Measurements from ENCODE around the gene SLC6A19.

The SLC6A19 gene

GRCh38 chr5:1208221-1208742 lies 6.9 kb downstream of the SLC6A19 start:
- no peak for DNase-seq (ENCODE audit: low read depth in 2 of 3, low spot score in 2 of 3)

GRCh38 chr5:1208743-1209488 lies 7.5 kb downstream of the SLC6A19 start:
- no peak for DNase-seq (ENCODE audit: low read depth in 2 of 3, low spot score in 2 of 3)

GRCh38 chr5:1209489-1209852 lies 8.1 kb downstream of the SLC6A19 start:
- no peak for DNase-seq (ENCODE audit: low read depth in 2 of 3, low spot score in 2 of 3)

- no peak for DNase-seq (ENCODE audit: low read depth in 2 of 3, low spot score in 2 of 3)
These were observed 8.7 kb downstream of the SLC6A19 start for GRCh38 chr5:1209896-1210776.

GRCh38 chr5:1210832-1211251 lies 9.4 kb downstream of the SLC6A19 start:
- no peak for DNase-seq (ENCODE audit: low read depth in 2 of 3, low spot score in 2 of 3)

GRCh38 chr5:1211701-1212100 lies 10.3 kb downstream of the SLC6A19 start:
- no peak for DNase-seq (ENCODE audit: low read depth in 2 of 3, low spot score in 2 of 3)

GRCh38 chr5:1212271-1212670 lies 10.9 kb downstream of the SLC6A19 start:
- DNase-seq (ENCODE audit: low read depth in 2 of 3, low spot score in 2 of 3): no peak

GRCh38 chr5:1212881-1213280 lies 11.5 kb downstream of the SLC6A19 start:
- no peak for DNase-seq (ENCODE audit: low read depth in 2 of 3, low spot score in 2 of 3)

GRCh38 chr5:1213508-1214162 lies 12.2 kb downstream of the SLC6A19 start:
- no peak for DNase-seq (ENCODE audit: low read depth in 2 of 3, low spot score in 2 of 3)

- no peak for DNase-seq (ENCODE audit: low read depth in 2 of 3, low spot score in 2 of 3)
These were observed 13.0 kb downstream of the SLC6A19 start for GRCh38 chr5:1214163-1214935.

GRCh38 chr5:1214936-1215220 lies 13.5 kb downstream of the SLC6A19 start:
- no peak for DNase-seq (ENCODE audit: low read depth in 2 of 3, low spot score in 2 of 3)

GRCh38 chr5:1215320-1216096 lies 14.1 kb downstream of the SLC6A19 start:
- DNase-seq (ENCODE audit: low read depth in 2 of 3, low spot score in 2 of 3): no peak

GRCh38 chr5:1216211-1216917 lies 15.0 kb downstream of the SLC6A19 start:
- no peak for DNase-seq (ENCODE audit: low read depth in 2 of 3, low spot score in 2 of 3)

- no peak for DNase-seq (ENCODE audit: low read depth in 2 of 3, low spot score in 2 of 3)
These were observed 15.5 kb downstream of the SLC6A19 start for GRCh38 chr5:1216918-1217295.

- DNase-seq (ENCODE audit: low read depth in 2 of 3, low spot score in 2 of 3): no peak
These were observed 16.3 kb downstream of the SLC6A19 start for GRCh38 chr5:1217596-1218206.

- no peak for DNase-seq (ENCODE audit: low read depth in 2 of 3, low spot score in 2 of 3)
These were observed 17.1 kb downstream of the SLC6A19 start for GRCh38 chr5:1218351-1219080.

GRCh38 chr5:1219098-1219767 lies 17.8 kb downstream of the SLC6A19 start:
- no peak for DNase-seq (ENCODE audit: low read depth in 2 of 3, low spot score in 2 of 3)

GRCh38 chr5:1219768-1220100 lies 18.3 kb downstream of the SLC6A19 start:
- DNase-seq (ENCODE audit: low read depth in 2 of 3, low spot score in 2 of 3): no peak
